VCaP (cell line): ENCODE data around the gene TICAM2.

Experiments used
- H3K27ac ChIP-seq: fragments of 450-650 bp; 2 replicates; pipeline ENCODE4 v1.5.1; 2017
- TF ChIP-seq, protein P1 (sequence below): fragments of 450-650 bp; conservative IDR thresholded peaks from 2 replicates; pipeline ENCODE4 v1.5.1; 2017; ENCODE audit warnings: mild to moderate bottlenecking, moderate library complexity

Gene TICAM2

DNA sequence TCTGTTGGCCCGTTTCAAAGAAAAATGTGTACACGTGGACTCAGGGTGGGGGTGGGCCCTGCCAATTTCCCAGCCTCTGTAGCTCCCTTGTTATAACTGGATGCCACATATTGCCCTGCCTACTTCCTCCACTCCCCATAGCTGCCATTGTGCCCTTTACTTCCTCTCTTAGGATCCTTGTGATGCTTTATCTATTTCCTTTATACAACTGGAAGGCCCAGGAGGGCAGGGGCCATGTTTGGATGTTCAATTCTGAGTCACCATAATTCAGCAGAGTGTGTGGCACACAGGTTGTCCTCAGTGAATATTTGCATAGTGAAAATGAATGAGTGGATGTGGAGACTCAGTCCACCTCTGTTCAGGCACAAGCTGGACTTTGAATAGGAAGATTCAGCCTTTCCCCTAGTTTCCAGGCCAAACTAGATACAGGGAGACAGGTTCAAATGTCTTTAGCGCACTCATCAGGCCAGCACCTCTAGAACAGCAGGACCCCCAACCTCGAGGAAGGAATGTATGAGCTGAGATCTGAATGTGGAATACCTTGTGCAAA lies 47.1 kb downstream of the TICAM2 start:
- TF ChIP-seq, protein P1, sequence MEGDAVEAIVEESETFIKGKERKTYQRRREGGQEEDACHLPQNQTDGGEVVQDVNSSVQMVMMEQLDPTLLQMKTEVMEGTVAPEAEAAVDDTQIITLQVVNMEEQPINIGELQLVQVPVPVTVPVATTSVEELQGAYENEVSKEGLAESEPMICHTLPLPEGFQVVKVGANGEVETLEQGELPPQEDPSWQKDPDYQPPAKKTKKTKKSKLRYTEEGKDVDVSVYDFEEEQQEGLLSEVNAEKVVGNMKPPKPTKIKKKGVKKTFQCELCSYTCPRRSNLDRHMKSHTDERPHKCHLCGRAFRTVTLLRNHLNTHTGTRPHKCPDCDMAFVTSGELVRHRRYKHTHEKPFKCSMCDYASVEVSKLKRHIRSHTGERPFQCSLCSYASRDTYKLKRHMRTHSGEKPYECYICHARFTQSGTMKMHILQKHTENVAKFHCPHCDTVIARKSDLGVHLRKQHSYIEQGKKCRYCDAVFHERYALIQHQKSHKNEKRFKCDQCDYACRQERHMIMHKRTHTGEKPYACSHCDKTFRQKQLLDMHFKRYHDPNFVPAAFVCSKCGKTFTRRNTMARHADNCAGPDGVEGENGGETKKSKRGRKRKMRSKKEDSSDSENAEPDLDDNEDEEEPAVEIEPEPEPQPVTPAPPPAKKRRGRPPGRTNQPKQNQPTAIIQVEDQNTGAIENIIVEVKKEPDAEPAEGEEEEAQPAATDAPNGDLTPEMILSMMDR = no peak
- H3K27ac ChIP-seq = peak overlapping the region; percentile 91; the same call in 1 of the 2 replicates

DNA sequence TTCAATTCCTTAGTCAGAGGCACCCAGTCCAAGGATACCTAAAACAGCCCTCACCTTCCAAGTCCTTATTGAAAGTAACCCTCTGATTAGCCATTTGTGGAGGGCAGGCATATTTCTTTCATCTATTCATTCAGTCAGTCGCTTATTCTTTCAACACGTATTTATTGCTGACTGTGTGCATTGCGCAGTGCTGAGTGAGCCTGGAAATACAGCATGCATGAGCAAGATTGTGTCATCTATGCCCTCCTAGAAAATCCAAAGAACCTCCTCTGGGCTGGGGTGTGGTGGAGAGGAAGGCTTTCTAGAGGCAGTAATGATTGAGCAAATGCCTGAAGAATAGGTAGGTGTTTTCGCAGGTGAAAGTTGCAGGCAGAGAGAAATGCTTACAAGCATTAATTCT lies 49.2 kb downstream of the TICAM2 start:
- TF ChIP-seq, protein P1 = no peak

DNA sequence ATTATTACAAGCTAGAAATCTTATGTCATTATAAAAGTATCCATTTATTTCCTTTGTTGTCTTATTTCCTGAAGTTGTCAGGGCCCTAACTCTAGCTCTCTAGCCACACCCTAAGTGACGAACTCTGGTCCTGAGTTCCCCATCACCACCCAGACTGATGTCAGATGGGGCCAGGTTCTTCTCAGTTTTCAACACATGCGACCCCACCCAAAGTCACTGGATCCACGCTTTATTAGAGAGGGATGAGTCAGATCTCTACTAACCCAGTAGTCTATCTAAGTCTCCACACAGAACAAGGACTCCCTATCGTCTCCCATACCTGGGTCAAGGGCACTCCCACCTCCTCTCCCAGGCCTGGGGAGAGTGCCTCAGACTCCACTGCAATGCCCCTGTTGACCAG lies 50.9 kb downstream of the TICAM2 start:
- no peak overlapping the region for H3K27ac ChIP-seq
- TF ChIP-seq, protein P1 = no peak

More for the DNA sequence above, 49.2 kb downstream of the TICAM2 start:
- no peak overlapping the region for H3K27ac ChIP-seq

DNA sequence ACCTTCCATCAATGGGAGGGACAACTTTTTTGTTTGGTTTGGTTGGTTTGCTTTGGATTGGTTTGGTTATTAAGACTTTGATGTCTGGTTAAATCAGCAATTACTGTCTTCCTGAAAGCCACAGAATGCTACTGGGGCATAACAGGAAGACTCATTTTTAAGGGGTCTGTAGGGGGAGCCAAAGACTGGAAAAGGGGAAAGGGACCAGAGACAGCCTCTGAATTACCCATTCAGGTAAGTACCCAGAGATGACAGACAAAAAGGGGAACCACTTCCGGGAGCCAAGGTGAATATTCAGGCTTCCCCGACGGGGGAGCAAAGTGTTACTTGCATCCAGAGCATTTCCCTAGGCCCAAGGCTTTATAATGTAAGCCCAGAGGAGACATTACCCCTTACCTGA lies 53.1 kb downstream of the TICAM2 start:
- TF ChIP-seq, protein P1 = no peak
- H3K27ac ChIP-seq = no peak overlapping the region

DNA sequence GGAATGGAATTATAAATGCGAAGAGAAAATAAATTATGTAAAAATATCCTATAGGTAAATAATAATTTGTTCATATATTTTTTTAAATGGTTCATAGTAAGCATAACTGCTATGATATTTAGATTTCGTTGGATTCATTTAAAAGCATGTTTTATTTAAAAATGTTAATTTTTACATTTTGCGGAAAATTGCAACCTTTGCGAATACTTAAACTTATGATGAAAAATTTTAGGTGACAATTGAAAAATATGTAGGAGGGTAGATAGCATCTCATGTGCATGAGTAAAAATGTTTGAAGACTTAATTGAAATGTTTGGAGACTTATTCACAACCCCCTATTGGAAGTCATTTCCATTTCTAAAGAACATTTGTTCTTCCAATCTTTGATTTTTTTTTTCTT lies 53.6 kb downstream of the TICAM2 start:
- H3K27ac ChIP-seq = no peak overlapping the region
- TF ChIP-seq, protein P1 = no peak

DNA sequence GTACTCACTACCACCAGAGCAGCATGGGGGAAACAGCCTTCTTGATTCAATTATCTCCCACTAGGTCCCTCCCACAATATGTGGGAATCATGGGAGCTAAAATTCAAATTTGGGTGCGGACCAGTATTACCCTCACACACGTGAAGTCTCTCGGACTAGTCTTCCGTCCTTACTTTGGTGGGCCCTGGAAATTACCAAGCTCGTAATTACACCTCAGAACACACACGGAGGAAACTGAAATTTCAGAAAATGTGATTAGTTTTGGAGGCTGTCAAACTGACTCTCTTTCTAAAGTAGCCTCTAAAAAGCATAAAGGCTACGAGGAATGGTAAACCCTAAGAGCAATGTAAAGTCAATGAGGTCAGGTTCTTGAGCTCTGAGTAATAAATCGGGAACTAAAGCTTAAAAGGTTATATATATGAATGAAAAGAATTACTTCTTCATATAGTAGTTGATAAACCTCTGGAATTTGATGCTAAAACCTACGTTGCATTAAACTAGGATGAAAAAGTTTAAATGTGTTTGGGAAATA lies 56.9 kb downstream of the TICAM2 start:
- H3K27ac ChIP-seq = peak overlapping the region; percentile 88
- TF ChIP-seq, protein P1 = no peak

DNA sequence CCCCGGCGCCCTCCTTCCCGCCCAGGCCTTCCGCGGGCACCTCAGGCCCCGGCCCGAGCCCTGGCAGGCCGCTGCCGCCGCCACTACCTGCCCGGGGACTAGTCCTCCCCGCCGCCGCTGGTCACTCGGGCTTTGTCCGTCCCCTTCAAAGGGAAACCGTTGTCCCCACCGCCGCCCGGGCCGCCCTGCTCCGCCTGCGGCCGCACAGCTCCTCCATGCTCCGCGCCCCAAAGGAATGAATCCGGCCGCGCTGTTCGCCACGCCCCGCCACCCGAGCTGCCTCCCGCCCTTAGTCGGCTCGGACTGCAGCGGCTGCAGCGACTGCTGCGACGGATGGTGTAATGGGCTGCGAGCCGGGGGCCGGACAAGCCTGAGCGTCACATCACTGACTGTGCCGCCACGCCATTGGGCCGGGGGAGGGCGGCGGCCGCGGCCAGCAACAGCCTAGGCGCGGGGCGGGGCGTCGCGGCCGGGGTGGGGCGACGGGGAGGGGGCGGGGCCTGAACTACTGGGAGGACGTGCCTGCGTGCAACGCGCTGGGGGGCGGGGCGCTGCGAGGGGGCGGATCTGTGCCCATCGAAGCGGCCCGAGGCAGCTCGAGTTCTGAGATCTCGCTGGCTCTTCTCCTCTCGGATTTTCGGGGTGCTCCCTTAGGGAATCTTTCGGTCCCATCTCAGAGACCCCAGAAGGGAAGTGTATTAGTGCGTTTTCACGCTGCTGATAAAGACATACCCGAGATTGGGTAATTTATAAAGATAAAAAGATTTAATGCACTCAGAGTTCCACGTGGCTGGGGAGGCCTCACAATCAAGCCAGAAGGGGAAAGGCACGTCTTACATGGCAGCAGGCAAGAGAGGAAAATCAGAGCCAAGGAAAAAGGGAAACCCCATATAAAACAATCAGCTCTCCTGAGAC lies 57.6 kb downstream of the TICAM2 start, which contains the start of gene FEM1C:
TSS of gene FEM1C (minus strand) at position 340 of the 915 bp plus-strand sequence. CDS start 1,282 bp downstream, outside the sequence.
- peak within 1 kb of the TSS; percentile 88 for H3K27ac ChIP-seq
- TF ChIP-seq, protein P1 = no peak
